Nephron (organoid): ENCODE measurements around the gene PLIN3.
A peak's percentile ranks its signal among the peaks of the same experiment; 100 is the strongest.
"Not testable (repeated sequence)": the region's sequence is repeated elsewhere in the genome, so short reads cannot be mapped to it uniquely, and the experiment has no call there.

Experiments
- H3K27ac Mint-ChIP-seq, 3 experiments: 2 replicates each; pipeline ENCODE4 v1.8.0; 2020; ENCODE audit warnings: mixed read lengths in 3 of 3, mild to moderate bottlenecking in 2 of 3, moderate library complexity in 1 of 3
- H3K27me3 Mint-ChIP-seq: 2 replicates; pipeline ENCODE4 v1.8.0; 2021; ENCODE audit warnings: low read depth, mild to moderate bottlenecking, moderate library complexity, mixed read lengths
- H3K36me3 Mint-ChIP-seq: 2 replicates; pipeline ENCODE4 v1.8.0; 2020; ENCODE audit warnings: low read depth, mixed read lengths
- H3K4me1 Mint-ChIP-seq: 2 replicates; pipeline ENCODE4 v1.8.0; 2020; ENCODE audit warnings: mixed read lengths
- H3K4me3 Mint-ChIP-seq, 3 experiments: 2 replicates each; pipeline ENCODE4 v1.8.0; 2020; ENCODE audit warnings: mild to moderate bottlenecking in 3 of 3, mixed read lengths in 3 of 3, moderate library complexity in 2 of 3
- H3K9me3 Mint-ChIP-seq: 2 replicates; pipeline ENCODE4 v1.8.0; 2020; ENCODE audit warnings: mixed read lengths
- TF ChIP-seq, protein P1 (sequence below), 3 experiments: fragments of 200-600 bp; sonication (generic); IDR thresholded peaks; one replicate each; pipeline ENCODE4 v1.5.0; 2021; ENCODE audit warnings: antibody characterized with exemption in 3 of 3; ENCODE audit not compliant: unreplicated experiment in 3 of 3

Gene PLIN3

DNA sequence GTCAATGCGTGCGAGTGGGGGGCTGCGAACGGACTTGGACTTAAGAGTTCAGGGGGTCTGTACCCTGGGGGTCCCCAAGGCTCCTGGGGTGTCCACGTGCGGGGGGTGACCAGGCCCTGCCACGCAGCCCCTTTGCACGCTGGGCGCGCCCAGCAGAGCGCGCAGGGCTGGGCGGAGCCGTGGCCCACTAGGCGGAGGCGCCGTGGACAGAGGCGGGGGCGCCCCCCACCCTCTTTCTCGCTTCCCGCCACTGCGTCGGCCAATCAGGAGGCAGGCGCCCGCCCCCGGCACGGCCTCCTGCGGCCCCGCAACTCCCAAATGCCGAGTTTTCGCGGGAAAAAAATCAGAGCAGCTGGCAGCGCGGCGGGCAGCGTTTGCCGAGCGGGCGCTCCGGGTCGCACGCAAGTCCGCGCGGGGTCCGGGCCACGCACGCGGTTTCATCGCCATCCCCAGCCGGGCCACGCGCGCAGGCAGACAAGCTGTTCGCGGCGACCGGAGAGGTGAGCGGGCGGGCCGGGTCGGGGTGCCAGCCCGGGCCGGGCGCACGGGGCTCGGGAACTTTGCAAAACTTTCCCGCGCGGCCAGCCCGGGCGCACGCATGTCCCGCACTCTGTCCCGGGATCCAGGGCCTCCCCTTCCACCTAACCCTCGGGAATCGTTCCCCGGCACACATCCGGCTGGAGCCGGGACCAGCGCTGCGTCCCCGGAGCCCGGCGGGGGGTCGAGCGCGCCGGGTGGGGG lies 41.9 kb upstream of the PLIN3 start, which contains the start of gene UHRF1:
UHRF1 (plus strand) TSS at position 346 of the 741 bp plus-strand sequence. CDS start 1,385 bp downstream, outside the sequence.
- H3K36me3 Mint-ChIP-seq = peaks cover 11% of the 10 kb centered on the region
- TF ChIP-seq, protein P1, sequence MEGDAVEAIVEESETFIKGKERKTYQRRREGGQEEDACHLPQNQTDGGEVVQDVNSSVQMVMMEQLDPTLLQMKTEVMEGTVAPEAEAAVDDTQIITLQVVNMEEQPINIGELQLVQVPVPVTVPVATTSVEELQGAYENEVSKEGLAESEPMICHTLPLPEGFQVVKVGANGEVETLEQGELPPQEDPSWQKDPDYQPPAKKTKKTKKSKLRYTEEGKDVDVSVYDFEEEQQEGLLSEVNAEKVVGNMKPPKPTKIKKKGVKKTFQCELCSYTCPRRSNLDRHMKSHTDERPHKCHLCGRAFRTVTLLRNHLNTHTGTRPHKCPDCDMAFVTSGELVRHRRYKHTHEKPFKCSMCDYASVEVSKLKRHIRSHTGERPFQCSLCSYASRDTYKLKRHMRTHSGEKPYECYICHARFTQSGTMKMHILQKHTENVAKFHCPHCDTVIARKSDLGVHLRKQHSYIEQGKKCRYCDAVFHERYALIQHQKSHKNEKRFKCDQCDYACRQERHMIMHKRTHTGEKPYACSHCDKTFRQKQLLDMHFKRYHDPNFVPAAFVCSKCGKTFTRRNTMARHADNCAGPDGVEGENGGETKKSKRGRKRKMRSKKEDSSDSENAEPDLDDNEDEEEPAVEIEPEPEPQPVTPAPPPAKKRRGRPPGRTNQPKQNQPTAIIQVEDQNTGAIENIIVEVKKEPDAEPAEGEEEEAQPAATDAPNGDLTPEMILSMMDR (IDR thresholded peaks at IDR 0.05; ENCODE audit: unreplicated experiment in 3 of 3) = no peak
- H3K9me3 Mint-ChIP-seq = no peaks in the 10 kb centered on the region
- H3K27ac Mint-ChIP-seq = peak within 1 kb of the TSS in 2 of 3 experiments; percentile 18 to 80
- peaks cover 4% of the 10 kb centered on the region for H3K27me3 Mint-ChIP-seq
- H3K4me1 Mint-ChIP-seq = peaks cover 40% of the 10 kb centered on the region
- peak within 1 kb of the TSS; percentile 86 to 95 (median 88) for H3K4me3 Mint-ChIP-seq

DNA sequence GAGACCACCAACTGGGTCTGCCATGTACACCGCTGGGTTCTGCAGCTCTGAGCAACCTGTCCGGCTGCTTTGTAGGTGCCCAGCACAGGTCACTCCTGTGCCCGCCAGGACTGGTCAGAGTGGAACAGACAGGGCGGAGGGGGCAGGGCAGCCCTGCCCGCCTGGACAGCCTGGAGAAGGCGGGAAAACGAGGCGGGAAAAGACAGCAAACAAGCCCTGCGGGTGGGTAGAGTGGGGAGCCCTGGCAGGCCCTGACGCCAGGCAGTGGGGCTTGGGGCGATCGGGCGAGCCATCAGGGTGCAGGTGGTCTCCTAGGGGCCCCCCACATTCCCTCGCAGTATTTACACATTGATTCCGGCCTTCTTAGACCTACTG lies 41.3 kb upstream of the PLIN3 start:
- TF ChIP-seq, protein P1 (IDR thresholded peaks at IDR 0.05; ENCODE audit: unreplicated experiment in 3 of 3) = no peak
- peaks cover 37% of the 10 kb centered on the region for H3K4me1 Mint-ChIP-seq

DNA sequence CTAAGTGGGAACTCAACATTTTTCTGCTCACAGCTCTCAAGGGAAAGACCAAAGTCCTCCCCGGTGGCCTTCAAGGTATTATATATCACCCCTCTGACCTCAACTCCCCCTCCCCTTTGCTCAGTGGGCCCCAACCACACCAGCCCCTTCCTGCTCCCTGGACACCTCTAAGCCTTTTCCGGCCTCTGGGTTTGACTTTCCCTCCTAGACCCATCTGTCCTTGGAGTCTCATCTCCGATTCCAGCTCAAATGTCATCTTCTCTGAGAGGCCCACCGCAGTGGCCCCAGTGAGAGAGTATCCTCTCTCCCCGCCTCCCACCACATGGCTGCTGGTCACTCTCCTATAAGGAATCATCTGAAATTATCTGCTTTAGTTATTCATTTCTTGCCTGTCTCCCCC lies 40.9 kb upstream of the PLIN3 start:
- peaks cover 4% of the 10 kb centered on the region for H3K27me3 Mint-ChIP-seq
- peak overlapping the region; percentile 70 to 81 (median 72) for H3K4me3 Mint-ChIP-seq
- H3K9me3 Mint-ChIP-seq = no peaks in the 10 kb centered on the region
- H3K27ac Mint-ChIP-seq = peak overlapping the region in 2 of 3 experiments; percentile 18 to 80
- peaks cover 6% of the 10 kb centered on the region for H3K36me3 Mint-ChIP-seq
- peaks cover 37% of the 10 kb centered on the region for H3K4me1 Mint-ChIP-seq
- TF ChIP-seq, protein P1 (IDR thresholded peaks at IDR 0.05; ENCODE audit: unreplicated experiment in 3 of 3) = no peak

More for the DNA sequence above, 41.3 kb upstream of the PLIN3 start:
- H3K9me3 Mint-ChIP-seq = no peaks in the 10 kb centered on the region
- H3K4me3 Mint-ChIP-seq = peak overlapping the region; percentile 70 to 81 (median 72)
- H3K36me3 Mint-ChIP-seq = peaks cover 6% of the 10 kb centered on the region
- H3K27ac Mint-ChIP-seq = peak overlapping the region in 1 of 3 experiments; percentile 80
- peaks cover 4% of the 10 kb centered on the region for H3K27me3 Mint-ChIP-seq

DNA sequence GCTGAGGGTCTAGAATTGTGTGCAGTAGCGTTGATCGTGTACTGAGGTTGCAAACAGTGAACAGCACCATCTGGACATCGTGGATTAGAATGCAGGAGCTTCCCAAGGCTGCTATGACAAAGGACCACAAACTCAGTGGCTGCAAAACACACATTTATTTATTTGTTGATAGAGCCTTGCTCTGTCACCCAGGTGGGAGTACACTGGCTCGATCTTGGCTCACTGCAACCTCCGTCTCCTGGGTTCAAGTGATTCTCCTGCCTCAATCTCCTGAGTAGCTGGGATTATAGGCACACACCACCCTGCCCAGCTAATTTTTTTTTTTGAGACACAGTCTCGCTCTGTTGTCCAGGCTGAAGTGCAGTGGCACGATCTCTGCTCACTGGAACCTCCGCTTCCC lies 39.5 kb upstream of the PLIN3 start:
- Mint-ChIP-seq H3K27me3 (peaks cover 4% of the 10 kb centered on the region), H3K4me3 (peak overlapping the region in 2 of 3 experiments; percentile 12 to 20), H3K27ac (no peak overlapping the region), H3K9me3 (no peaks in the 10 kb centered on the region), H3K4me1 (peaks cover 25% of the 10 kb centered on the region), H3K36me3 (peaks cover 5% of the 10 kb centered on the region)
- TF ChIP-seq, protein P1 (IDR thresholded peaks at IDR 0.05; ENCODE audit: unreplicated experiment in 3 of 3) = no peak

DNA sequence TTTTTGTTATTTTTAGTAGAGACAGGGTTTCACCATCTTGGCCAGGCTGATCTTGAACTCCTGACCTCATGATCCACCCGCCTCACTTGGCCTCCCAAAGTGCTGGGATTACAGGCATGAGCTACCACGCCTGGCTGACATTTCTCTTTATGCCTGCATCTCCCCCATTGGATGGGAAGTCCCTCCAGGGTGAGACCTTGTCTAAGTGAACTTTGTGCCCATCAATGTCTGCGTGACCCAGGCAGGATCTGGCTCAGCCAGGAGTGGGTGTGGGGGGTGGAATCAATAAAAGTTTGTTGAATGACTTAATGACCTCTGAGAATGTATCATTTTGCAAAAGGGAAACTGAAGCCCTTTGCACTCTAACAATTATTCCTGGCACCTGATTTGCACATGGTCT lies 37.0 kb upstream of the PLIN3 start:
- Mint-ChIP-seq H3K36me3 (no peaks in the 10 kb centered on the region), H3K27ac (no peak overlapping the region), H3K9me3 (no peaks in the 10 kb centered on the region), H3K4me3 (no peak overlapping the region), H3K27me3 (peaks cover 4% of the 10 kb centered on the region), H3K4me1 (peaks cover 11% of the 10 kb centered on the region)
- TF ChIP-seq, protein P1 (IDR thresholded peaks at IDR 0.05; ENCODE audit: unreplicated experiment in 3 of 3) = no peak

DNA sequence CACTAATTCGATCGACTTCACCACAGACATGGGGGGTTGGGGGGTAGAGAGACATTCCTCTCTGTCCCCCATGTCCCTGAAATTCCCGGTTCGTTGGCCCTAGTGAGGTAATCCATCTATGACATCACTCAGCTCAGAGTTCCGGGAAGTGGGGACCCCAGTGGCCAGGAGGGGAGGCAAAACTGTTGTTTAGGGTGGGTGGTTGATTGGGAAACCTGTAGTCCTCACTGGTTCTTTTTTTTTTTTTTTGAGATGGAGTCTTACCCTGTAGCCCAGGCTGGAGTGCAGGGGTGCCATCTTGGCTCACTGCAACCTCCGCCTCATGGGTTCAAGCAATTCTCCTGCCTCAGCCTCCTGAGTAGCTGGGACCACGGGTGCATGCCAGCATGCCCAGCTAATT lies 35.3 kb upstream of the PLIN3 start, which contains the start of gene ARRDC5:
ARRDC5 (minus strand) TSS at position 101 of the 400 bp plus-strand sequence; CDS start at position 30, 71 bp downstream.
- Mint-ChIP-seq H3K36me3 (no peaks in the 10 kb centered on the region), H3K4me1 (peaks cover under 1% of the 10 kb centered on the region), H3K27me3 (no peaks in the 10 kb centered on the region)

DNA sequence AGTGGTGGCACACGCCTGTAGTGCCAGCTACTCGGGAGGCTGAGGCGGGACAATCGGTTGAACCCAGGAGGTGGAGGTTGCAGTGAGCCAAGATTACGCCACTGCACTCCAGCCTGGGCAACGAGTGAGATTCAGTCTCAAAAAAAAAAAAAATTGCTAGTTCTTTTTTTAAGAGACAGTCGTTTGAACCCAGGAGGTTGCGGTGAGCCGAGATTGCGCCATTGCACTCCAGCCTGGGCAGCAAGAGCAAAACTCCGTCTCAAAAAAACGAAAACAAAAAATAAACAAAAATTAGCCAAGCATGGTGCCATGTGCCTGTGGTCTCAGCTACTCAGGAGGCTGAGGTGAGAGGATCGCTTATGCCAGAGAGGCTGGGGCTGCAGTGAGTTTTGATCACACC lies 33.4 kb upstream of the PLIN3 start:
- not testable (repeated sequence) for H3K36me3 Mint-ChIP-seq, H3K9me3 Mint-ChIP-seq, H3K27me3 Mint-ChIP-seq, H3K27ac Mint-ChIP-seq, H3K4me1 Mint-ChIP-seq, H3K4me3 Mint-ChIP-seq

More for the DNA sequence above, 35.3 kb upstream of the PLIN3 start, which contains the start of gene ARRDC5:
- TF ChIP-seq, protein P1 (IDR thresholded peaks at IDR 0.05; ENCODE audit: unreplicated experiment in 3 of 3) = no peak
- no peak within 1 kb of the TSS for H3K27ac Mint-ChIP-seq
- no peaks in the 10 kb centered on the region for H3K9me3 Mint-ChIP-seq
- no peak within 1 kb of the TSS for H3K4me3 Mint-ChIP-seq
